Lung (tissue), 12 donors: ENCODE measurements around the gene SHISA6. TPM values are rescaled to one million over a fixed set of nuclear protein-coding genes. Genes with fewer than 3 reads are reported as not detected.

ENCODE experiments used
- ATAC-seq: fragments of 200-7000 bp; cut with Tn5 transposase; one replicate; pipeline ENCODE4 v1.9.1; 2020; ENCODE audit warnings: moderate number of reproducible peaks; ENCODE audit not compliant: insufficient read depth, low FRiP score
- DNase-seq, 3 donors: peaks; one replicate each; pipeline ENCODE4 v3.0.0-alpha.2; 2013 to 2017
- H3K27ac ChIP-seq, 2 donors: one replicate each; pipeline ENCODE4 v1.5.1; 2013; ENCODE audit warnings: mild to moderate bottlenecking in 2 of 2, moderate library complexity in 2 of 2, control low read depth in 1 of 2, inconsistent platforms in 1 of 2, low read depth in 1 of 2, low read length in 1 of 2
- H3K27me3 ChIP-seq, 3 donors: one replicate each; pipeline ENCODE4 v1.5.1; 2013; ENCODE audit warnings: low read length in 2 of 3; ENCODE audit not compliant: control insufficient read depth in 3 of 3, insufficient read depth in 3 of 3
- H3K36me3 ChIP-seq, 4 donors: one replicate each; pipeline ENCODE4 v1.5.1; 2013; ENCODE audit warnings: low read length in 4 of 4, mild to moderate bottlenecking in 1 of 4, moderate library complexity in 1 of 4; ENCODE audit not compliant: control insufficient read depth in 4 of 4, insufficient read depth in 4 of 4
- H3K4me1 ChIP-seq, 5 donors: one replicate each; pipeline ENCODE4 v1.5.1; 2013; ENCODE audit warnings: low read length in 5 of 5, mild to moderate bottlenecking in 2 of 5, moderate library complexity in 1 of 5; ENCODE audit not compliant: control insufficient read depth in 5 of 5, insufficient read depth in 5 of 5
- H3K4me3 ChIP-seq: one replicate; pipeline ENCODE4 v1.5.1; 2013; ENCODE audit warnings: mild to moderate bottlenecking, control low read depth, moderate library complexity
- H3K9ac ChIP-seq, 2 donors: one replicate each; pipeline ENCODE4 v1.5.1; 2013; ENCODE audit warnings: low read length in 2 of 2, control low read depth in 1 of 2; ENCODE audit not compliant: insufficient read depth in 1 of 2
- H3K9me3 ChIP-seq, 4 donors: one replicate each; pipeline ENCODE4 v1.5.1; 2013; ENCODE audit warnings: low read length in 3 of 4, mild to moderate bottlenecking in 1 of 4, moderate library complexity in 1 of 4; ENCODE audit not compliant: control insufficient read depth in 4 of 4, insufficient read depth in 3 of 4
- WGBS, 2 donors: extraction: QIAGEN DNeasy Blood & Tissue Kit; methylation state at CpG; one replicate each; pipeline ENCODE4 v1.1.7; 2013; 5-methylcytosine and 5-hydroxymethylcytosine counted together
- polyA plus RNA-seq, 2 donors: library from polyadenylated mRNA; stranded (reverse); fragments of 200-250 nt; gene quantifications; one replicate each; pipeline ENCODE4 v1.2.1, GENCODE V29; 2013
- total RNA-seq, 2 donors: library from RNA; depleted of rRNA in 1 of 2; stranded (reverse); fragments of >200 nt in 1 of 2; gene quantifications; one replicate each; pipeline ENCODE4 v1.2.1, GENCODE V29; 2014 to 2021
- TF ChIP-seq, protein P1 (sequence below): IDR thresholded peaks from 2 replicates; pipeline ENCODE4 v1.5.1; 2012; ENCODE audit warnings: mild to moderate bottlenecking; ENCODE audit errors: control extremely low read depth, extremely low read depth
- donor health status: control.
- donor health status: control.
- donor health status: Bipolar disorder and iron deficiency.
- donor health status: healthy.
- donor health status: DM: yes; HTN: yes; CAD: no.

SHISA6 gene
- total and polyA plus RNA-seq, 4 donors, result 0.03 to 0.34 (median 0.11) TPM

- Histone ChIP-seq H3K27me3 (no peaks in the 10 kb centered on the region), H3K36me3 (no peaks in the 10 kb centered on the region), H3K4me1 (peaks cover 0 to 12% (median 0%) of the 10 kb centered on the region in 5 donors), H3K27ac (no peak overlapping the region), H3K9me3 (no peaks in the 10 kb centered on the region), H3K9ac (no peak overlapping the region), H3K4me3 (no peak overlapping the region)
- TF ChIP-seq, protein P1, sequence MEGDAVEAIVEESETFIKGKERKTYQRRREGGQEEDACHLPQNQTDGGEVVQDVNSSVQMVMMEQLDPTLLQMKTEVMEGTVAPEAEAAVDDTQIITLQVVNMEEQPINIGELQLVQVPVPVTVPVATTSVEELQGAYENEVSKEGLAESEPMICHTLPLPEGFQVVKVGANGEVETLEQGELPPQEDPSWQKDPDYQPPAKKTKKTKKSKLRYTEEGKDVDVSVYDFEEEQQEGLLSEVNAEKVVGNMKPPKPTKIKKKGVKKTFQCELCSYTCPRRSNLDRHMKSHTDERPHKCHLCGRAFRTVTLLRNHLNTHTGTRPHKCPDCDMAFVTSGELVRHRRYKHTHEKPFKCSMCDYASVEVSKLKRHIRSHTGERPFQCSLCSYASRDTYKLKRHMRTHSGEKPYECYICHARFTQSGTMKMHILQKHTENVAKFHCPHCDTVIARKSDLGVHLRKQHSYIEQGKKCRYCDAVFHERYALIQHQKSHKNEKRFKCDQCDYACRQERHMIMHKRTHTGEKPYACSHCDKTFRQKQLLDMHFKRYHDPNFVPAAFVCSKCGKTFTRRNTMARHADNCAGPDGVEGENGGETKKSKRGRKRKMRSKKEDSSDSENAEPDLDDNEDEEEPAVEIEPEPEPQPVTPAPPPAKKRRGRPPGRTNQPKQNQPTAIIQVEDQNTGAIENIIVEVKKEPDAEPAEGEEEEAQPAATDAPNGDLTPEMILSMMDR, result no peak
- ATAC-seq (no peak), DNase-seq (peak in 2 of 3 donors; percentile 6 to 13)
- WGBS, 2 donors, result 49 to 56% methylated on average over 15 of the region's 15 CpGs
These were observed 90.8 kb downstream of the SHISA6 start for GRCh38 chr17:11331547-11332513.

- Histone ChIP-seq H3K9me3 (no peaks in the 10 kb centered on the region), H3K27ac (no peak overlapping the region), H3K4me1 (peaks cover 0 to 12% (median 0%) of the 10 kb centered on the region in 5 donors), H3K9ac (no peak overlapping the region), H3K27me3 (no peaks in the 10 kb centered on the region), H3K36me3 (no peaks in the 10 kb centered on the region), H3K4me3 (no peak overlapping the region)
- TF ChIP-seq, protein P1, result no peak
- DNase-seq (peak in 1 of 3 donors; percentile 1), ATAC-seq (no peak)
- WGBS, 2 donors, result 89 to 90% methylated on average over 7 of the region's 7 CpGs
These were observed 91.7 kb downstream of the SHISA6 start for GRCh38 chr17:11332706-11333105.

GRCh38 chr17:11334493-11334892 is 93.5 kb downstream of the SHISA6 start:
- TF ChIP-seq, protein P1, result no peak
- 87 to 88% methylated on average over 4 of the region's 4 CpGs for WGBS, 2 donors
- H3K9me3 ChIP-seq, result no peaks in the 10 kb centered on the region
- no peak overlapping the region for H3K4me3 ChIP-seq
- H3K4me1 ChIP-seq, result peaks cover 0 to 9% (median 0%) of the 10 kb centered on the region in 5 donors
- no peak overlapping the region for H3K27ac ChIP-seq
- DNase-seq, result no peak
- no peak for ATAC-seq
- no peak overlapping the region for H3K9ac ChIP-seq
- no peaks in the 10 kb centered on the region for H3K36me3 ChIP-seq
- H3K27me3 ChIP-seq, result no peaks in the 10 kb centered on the region
